GM19452 (cell line): ENCODE data around the gene TSPAN15.

Experiments
- ATAC-seq: cut with Tn5 transposase; IDR thresholded peaks from one replicate; pipeline ENCODE4 v1.9.1; 2021; ENCODE audit not compliant: unreplicated experiment

The TSPAN15 gene

GRCh38 chr10:69464801-69465401 lies 13.6 kb downstream of the TSPAN15 start:
- no peak for ATAC-seq

- ATAC-seq: no peak
Observed at GRCh38 chr10:69465457-69466157, 14.3 kb downstream of the TSPAN15 start.

- no peak for ATAC-seq
Observed at GRCh38 chr10:69466158-69466490, 14.9 kb downstream of the TSPAN15 start.

- ATAC-seq: no peak
Observed at GRCh38 chr10:69466689-69467088, 15.4 kb downstream of the TSPAN15 start.

- ATAC-seq: no peak
Observed at GRCh38 chr10:69467928-69468750, 16.9 kb downstream of the TSPAN15 start.

GRCh38 chr10:69468751-69469089 lies 17.5 kb downstream of the TSPAN15 start:
- no peak for ATAC-seq

- no peak for ATAC-seq
Observed at GRCh38 chr10:69469976-69470375, 18.7 kb downstream of the TSPAN15 start.

- no peak for ATAC-seq
Observed at GRCh38 chr10:69470463-69471384, 19.5 kb downstream of the TSPAN15 start.

GRCh38 chr10:69472142-69472541 lies 20.9 kb downstream of the TSPAN15 start:
- ATAC-seq: no peak

GRCh38 chr10:69472544-69472943 lies 21.3 kb downstream of the TSPAN15 start:
- no peak for ATAC-seq

- ATAC-seq: no peak
Observed at GRCh38 chr10:69473304-69473990, 22.2 kb downstream of the TSPAN15 start.

- no peak for ATAC-seq
Observed at GRCh38 chr10:69474742-69475432, 23.6 kb downstream of the TSPAN15 start.

GRCh38 chr10:69475433-69475830 lies 24.2 kb downstream of the TSPAN15 start:
- ATAC-seq: no peak

GRCh38 chr10:69477968-69478597 lies 26.8 kb downstream of the TSPAN15 start:
- no peak for ATAC-seq

- no peak for ATAC-seq
Observed at GRCh38 chr10:69479240-69480067, 28.2 kb downstream of the TSPAN15 start.

- no peak for ATAC-seq
Observed at GRCh38 chr10:69480068-69480412, 28.8 kb downstream of the TSPAN15 start.

GRCh38 chr10:69481305-69481704 lies 30.0 kb downstream of the TSPAN15 start:
- no peak for ATAC-seq

GRCh38 chr10:69481811-69482524 lies 30.7 kb downstream of the TSPAN15 start:
- no peak for ATAC-seq
